AG09319 (cell line): Measurements from ENCODE around the gene FAM171A1.
"Not testable (repeated sequence)": the region's sequence is repeated elsewhere in the genome, so short reads cannot be mapped to it uniquely, and the experiment has no call there.

Source experiments
- DNase-seq: peaks from one replicate; pipeline ENCODE4 v3.0.0-alpha.2; 2010; ENCODE audit warnings: low read depth; ENCODE audit errors: extremely low read depth
- CTCF ChIP-seq: IDR thresholded peaks from 2 replicates; pipeline ENCODE4 v1.5.1; 2011; ENCODE audit warnings: low read depth, mild to moderate bottlenecking, inconsistent platforms, low read length, moderate library complexity

Gene FAM171A1

GRCh38 chr10:15342970-15343369 lies 28.1 kb downstream of the FAM171A1 start:
- TF ChIP-seq CTCF = no peak
- DNase-seq = no peak

DNA sequence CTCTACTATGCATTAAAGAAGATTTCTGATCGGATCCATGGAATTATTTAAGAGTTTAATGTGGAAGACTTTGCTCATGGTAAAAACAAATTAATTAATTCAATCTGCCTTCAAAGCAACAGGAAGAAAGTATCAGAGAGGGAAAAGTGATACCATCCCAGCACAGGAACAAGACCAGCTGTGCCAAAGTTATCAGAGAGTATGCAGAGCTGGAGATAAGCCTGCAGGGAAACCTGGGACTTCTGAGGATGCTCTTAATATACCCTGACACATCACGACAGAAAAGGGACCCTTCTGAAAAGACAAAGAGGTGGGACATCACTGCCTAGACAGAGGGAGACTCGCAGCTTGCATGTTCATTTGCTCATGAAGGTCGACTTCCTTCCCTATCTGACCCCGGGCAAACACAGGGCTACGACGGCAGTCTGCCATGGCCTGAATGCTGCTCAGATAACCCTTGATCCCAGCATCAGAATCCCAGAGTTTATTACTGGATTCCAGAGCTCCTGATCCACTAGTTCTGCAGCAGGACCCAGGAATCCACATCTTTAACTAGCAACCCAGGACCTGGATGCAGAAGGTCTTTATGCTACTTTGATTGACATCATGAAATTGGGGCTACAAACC lies 29.5 kb downstream of the FAM171A1 start:
- no peak for DNase-seq
- TF ChIP-seq CTCF = no peak

DNA sequence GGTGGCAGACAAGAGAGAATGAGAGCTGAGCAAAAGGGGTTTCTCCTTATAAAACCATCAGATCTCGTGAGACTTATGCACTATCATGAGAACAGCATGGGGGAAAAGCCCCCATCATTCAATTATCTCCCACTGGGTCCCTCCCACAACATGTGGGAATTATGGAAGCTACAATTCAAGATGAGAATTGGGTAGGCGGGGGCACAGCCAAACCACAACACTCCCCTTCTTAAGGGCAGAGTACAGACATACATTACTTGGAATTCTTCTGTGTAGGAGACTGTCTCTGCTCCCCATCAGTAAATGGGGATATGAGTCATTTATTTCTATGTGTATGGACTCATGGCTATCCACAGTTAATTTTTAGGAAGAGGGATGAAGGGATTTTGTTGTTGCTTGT lies 31.2 kb downstream of the FAM171A1 start:
- no peak for DNase-seq

DNA sequence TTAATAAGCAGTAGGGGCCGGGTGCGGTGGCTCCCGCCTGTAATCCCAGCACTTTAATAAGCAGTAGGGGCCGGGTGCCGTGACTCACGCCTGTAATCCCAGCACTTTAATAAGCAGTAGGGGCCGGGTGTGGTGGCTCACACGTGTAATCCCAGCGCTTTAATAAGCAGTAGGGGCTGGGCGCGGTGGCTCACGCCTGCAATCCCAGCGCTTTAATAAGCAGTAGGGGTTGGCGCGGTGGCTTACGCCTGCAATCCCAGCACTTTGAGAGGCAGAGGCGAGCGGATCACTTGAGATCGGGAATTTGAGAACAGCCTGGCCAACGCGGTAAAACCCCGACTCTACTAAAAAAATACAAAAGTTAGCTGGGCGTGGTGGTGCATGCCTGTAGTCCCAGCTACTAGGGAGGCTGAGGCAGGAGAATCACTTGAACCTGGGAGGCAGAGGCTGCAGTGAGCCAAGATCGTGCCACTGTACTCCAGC lies 33.6 kb downstream of the FAM171A1 start:
- DNase-seq = not testable (repeated sequence)

More for the DNA sequence above, 31.2 kb downstream of the FAM171A1 start:
- no peak for TF ChIP-seq CTCF

- no peak for DNase-seq
- TF ChIP-seq CTCF = no peak
Measured at GRCh38 chr10:15336211-15336610, 34.9 kb downstream of the FAM171A1 start.

- no peak for DNase-seq
Measured at GRCh38 chr10:15335508-15335907, 35.6 kb downstream of the FAM171A1 start.

GRCh38 chr10:15334650-15335323 lies 36.3 kb downstream of the FAM171A1 start:
- TF ChIP-seq CTCF = no peak
- no peak for DNase-seq

More at GRCh38 chr10:15335508-15335907, 35.6 kb downstream of the FAM171A1 start:
- no peak for TF ChIP-seq CTCF
